OCI-LY1 (cell line): ENCODE measurements around the gene SENP5.

ENCODE experiments used
- H2AFZ ChIP-seq: fragments of 200-600 bp; sonication (generic), shearing (Covaris generic); 2 replicates; pipeline ENCODE4 v1.6.0; 2014; ENCODE audit warnings: antibody characterized with exemption, mild to moderate bottlenecking, low read length
- H3F3A ChIP-seq: fragments of 200-600 bp; sonication (generic), shearing (Covaris generic); 2 replicates; pipeline ENCODE4 v1.6.0; 2014; ENCODE audit warnings: mild to moderate bottlenecking, antibody characterized with exemption, low read length, moderate library complexity; ENCODE audit not compliant: insufficient read depth
- H3K27ac ChIP-seq: fragments of 200-600 bp; sonication (generic); 2 replicates; pipeline ENCODE4 v1.5.1; 2014; ENCODE audit warnings: low read length, mixed run types, mild to moderate bottlenecking, low read depth; ENCODE audit not compliant: poor library complexity, severe bottlenecking
- H3K27me3 ChIP-seq: fragments of 200-600 bp; sonication (generic); 2 replicates; pipeline ENCODE4 v1.6.0; 2014; ENCODE audit warnings: antibody characterized with exemption, mild to moderate bottlenecking, low read length, moderate library complexity; ENCODE audit not compliant: insufficient read depth
- H3K36me3 ChIP-seq: fragments of 200-600 bp; sonication (generic); 2 replicates; pipeline ENCODE4 v1.6.1; 2014; ENCODE audit warnings: mild to moderate bottlenecking, antibody characterized with exemption, low read length, moderate library complexity, mixed read lengths; ENCODE audit not compliant: insufficient read depth
- H3K4me1 ChIP-seq: fragments of 200-600 bp; sonication (generic); 2 replicates; pipeline ENCODE4 v1.5.1; 2014; ENCODE audit warnings: mild to moderate bottlenecking, low read length, moderate library complexity; ENCODE audit not compliant: insufficient read depth, severe bottlenecking
- H3K4me2 ChIP-seq: fragments of 200-600 bp; sonication (generic), shearing (Covaris generic); 2 replicates; pipeline ENCODE4 v1.6.1; 2014; ENCODE audit warnings: low read length
- H3K4me3 ChIP-seq: fragments of 200-600 bp; sonication (generic); 2 replicates; pipeline ENCODE4 v1.5.1; 2014; ENCODE audit warnings: low read length, low read depth, mild to moderate bottlenecking, mixed read lengths; ENCODE audit not compliant: poor library complexity, severe bottlenecking
- H3K79me2 ChIP-seq: fragments of 200-600 bp; shearing (Covaris generic); 2 replicates; pipeline ENCODE4 v1.6.1; 2016; ENCODE audit warnings: mixed run types, low read length, mixed read lengths; ENCODE audit not compliant: insufficient read depth
- H3K9ac ChIP-seq: fragments of 200-600 bp; sonication (generic), shearing (Covaris generic); 2 replicates; pipeline ENCODE4 v1.6.1; 2014; ENCODE audit warnings: mild to moderate bottlenecking, low read length, mixed read lengths
- H3K9me2 ChIP-seq: fragments of 200-600 bp; sonication (generic), shearing (Covaris generic); 2 replicates; pipeline ENCODE4 v1.6.1; 2014; ENCODE audit warnings: low read depth, mild to moderate bottlenecking, low read length, mixed read lengths
- H3K9me3 ChIP-seq: fragments of 200-600 bp; shearing (Covaris generic); 2 replicates; pipeline ENCODE4 v1.6.1; 2014; ENCODE audit warnings: low read length, mixed read lengths
- H4K20me1 ChIP-seq: fragments of 200-600 bp; sonication (generic), shearing (Covaris generic); 2 replicates; pipeline ENCODE4 v1.6.0; 2016; ENCODE audit warnings: mild to moderate bottlenecking, low read length; ENCODE audit not compliant: insufficient read depth
- EZH2 ChIP-seq: fragments of 200-600 bp; sonication (generic), shearing (Covaris generic); IDR thresholded peaks from 2 replicates; pipeline ENCODE4 v1.8.0; 2017; ENCODE audit warnings: borderline replicate concordance, mixed run types, mild to moderate bottlenecking, antibody characterized with exemption, low read length, moderate library complexity, mixed read lengths
- TF ChIP-seq, protein P1 (sequence below): fragments of 200-600 bp; sonication (generic), shearing (Covaris generic); IDR thresholded peaks from 2 replicates; pipeline ENCODE4 v1.5.1; 2017; ENCODE audit warnings: mild to moderate bottlenecking, antibody characterized with exemption, low read length, moderate library complexity, mixed read lengths

Gene SENP5

DNA sequence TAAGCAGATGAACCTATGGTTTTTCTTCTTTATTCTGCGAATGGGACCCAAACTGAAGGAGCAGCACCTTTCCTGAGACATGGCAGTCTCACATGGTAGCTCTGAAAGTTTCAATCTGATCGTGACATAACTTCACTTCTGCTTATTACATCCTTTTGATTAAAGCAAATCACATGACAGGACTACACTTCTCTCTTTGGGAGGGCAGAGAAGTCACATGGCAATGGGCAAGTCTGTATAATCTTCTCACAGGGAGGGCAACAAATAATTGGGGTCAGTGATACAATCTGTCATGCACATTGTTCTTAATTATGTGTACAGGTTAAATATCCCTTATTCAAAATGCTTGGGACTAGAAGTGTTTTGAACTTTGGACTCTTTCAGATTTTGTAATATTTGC is 53.0 kb downstream of the SENP5 start:
- H3K4me1 ChIP-seq = no peaks in the 10 kb centered on the region
- peaks cover 41% of the 10 kb centered on the region for H3K36me3 ChIP-seq
- H3K4me3 ChIP-seq = no peak overlapping the region
- H3K27ac ChIP-seq = no peak overlapping the region
- H3K79me2 ChIP-seq = no peaks in the 10 kb centered on the region
- H3K27me3 ChIP-seq = no peaks in the 10 kb centered on the region
- H3K4me2 ChIP-seq = no peak overlapping the region
- TF ChIP-seq, protein P1, sequence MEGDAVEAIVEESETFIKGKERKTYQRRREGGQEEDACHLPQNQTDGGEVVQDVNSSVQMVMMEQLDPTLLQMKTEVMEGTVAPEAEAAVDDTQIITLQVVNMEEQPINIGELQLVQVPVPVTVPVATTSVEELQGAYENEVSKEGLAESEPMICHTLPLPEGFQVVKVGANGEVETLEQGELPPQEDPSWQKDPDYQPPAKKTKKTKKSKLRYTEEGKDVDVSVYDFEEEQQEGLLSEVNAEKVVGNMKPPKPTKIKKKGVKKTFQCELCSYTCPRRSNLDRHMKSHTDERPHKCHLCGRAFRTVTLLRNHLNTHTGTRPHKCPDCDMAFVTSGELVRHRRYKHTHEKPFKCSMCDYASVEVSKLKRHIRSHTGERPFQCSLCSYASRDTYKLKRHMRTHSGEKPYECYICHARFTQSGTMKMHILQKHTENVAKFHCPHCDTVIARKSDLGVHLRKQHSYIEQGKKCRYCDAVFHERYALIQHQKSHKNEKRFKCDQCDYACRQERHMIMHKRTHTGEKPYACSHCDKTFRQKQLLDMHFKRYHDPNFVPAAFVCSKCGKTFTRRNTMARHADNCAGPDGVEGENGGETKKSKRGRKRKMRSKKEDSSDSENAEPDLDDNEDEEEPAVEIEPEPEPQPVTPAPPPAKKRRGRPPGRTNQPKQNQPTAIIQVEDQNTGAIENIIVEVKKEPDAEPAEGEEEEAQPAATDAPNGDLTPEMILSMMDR = no peak
- no peak for TF ChIP-seq EZH2
- peaks cover 7% of the 10 kb centered on the region; the same call in 1 of the 2 replicates for H3K9me3 ChIP-seq
- H3F3A ChIP-seq = no peaks in the 10 kb centered on the region
- H4K20me1 ChIP-seq = no peaks in the 10 kb centered on the region
- no peak overlapping the region for H3K9ac ChIP-seq
- H2AFZ ChIP-seq = no peak overlapping the region
- H3K9me2 ChIP-seq = no peaks in the 10 kb centered on the region

DNA sequence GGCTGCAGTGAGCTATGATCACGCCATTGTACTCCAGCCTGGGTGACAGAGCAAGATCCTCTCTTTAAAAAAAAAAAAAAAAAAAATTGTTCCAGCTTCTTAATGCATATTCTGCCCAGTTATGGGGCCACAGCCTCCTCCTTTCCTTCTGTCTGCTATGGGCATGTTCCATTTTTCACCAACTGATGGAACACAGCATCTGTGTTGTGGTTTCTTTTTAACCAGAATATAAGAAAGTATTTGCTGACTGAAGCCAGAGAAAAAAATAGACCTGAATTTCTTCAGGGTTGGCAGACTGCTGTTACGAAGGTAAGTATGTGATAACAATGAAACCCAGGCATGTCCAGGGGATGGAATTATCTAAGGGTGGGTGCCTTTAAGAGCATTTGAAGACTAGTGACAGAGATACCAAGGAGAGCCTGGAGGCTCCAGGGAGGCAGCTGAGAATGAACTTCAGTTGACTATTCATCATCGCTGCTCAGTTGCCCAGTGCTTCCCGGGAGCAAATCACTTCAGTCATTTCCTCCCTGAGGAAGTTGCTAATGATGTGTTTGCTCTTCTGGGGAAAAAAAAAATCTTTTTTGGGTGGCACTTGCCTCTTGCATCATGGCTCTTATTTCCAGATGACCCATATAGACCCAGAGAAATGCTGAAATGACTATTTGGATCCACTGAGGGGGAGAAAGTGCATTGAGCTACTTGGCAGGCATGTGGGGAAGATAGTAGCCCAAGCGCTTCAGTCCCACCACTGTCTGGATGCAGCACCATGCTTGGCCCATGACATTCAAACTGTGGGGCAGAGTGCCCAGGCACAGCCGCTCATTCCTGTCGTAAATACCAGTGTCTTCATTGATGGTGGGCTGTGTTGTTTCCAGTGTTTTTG is 60.1 kb downstream of the SENP5 start:
- TF ChIP-seq, protein P1 = no peak
- Histone ChIP-seq H3K9me3 (no peaks in the 10 kb centered on the region), H3K36me3 (peaks cover 47% of the 10 kb centered on the region; the same call in 1 of the 2 replicates), H3K79me2 (no peaks in the 10 kb centered on the region), H3K4me1 (peaks cover 30% of the 10 kb centered on the region), H3K27ac (peak overlapping the region; percentile 4), H4K20me1 (no peaks in the 10 kb centered on the region), H3K4me2 (no peak overlapping the region), H2AFZ (no peak overlapping the region), H3K4me3 (no peak overlapping the region), H3K27me3 (no peaks in the 10 kb centered on the region), H3K9ac (no peak overlapping the region), H3K9me2 (no peaks in the 10 kb centered on the region), H3F3A (no peaks in the 10 kb centered on the region; the same call in 1 of the 2 replicates)

- H3K4me1 ChIP-seq = peaks cover 36% of the 10 kb centered on the region
- H3K79me2 ChIP-seq = no peaks in the 10 kb centered on the region
- H2AFZ ChIP-seq = no peak overlapping the region
- no peaks in the 10 kb centered on the region for H3K9me2 ChIP-seq
- H3K4me3 ChIP-seq = peak overlapping the region; percentile 42
- H3F3A ChIP-seq = peaks cover 5% of the 10 kb centered on the region; the same call in 1 of the 2 replicates
- H3K27me3 ChIP-seq = no peaks in the 10 kb centered on the region
- no peaks in the 10 kb centered on the region for H4K20me1 ChIP-seq
- peaks cover 63% of the 10 kb centered on the region for H3K36me3 ChIP-seq
- no peaks in the 10 kb centered on the region for H3K9me3 ChIP-seq
- peak overlapping the region; percentile 46; the same call in 1 of the 2 replicates for H3K9ac ChIP-seq
- TF ChIP-seq, protein P1 = no peak
- TF ChIP-seq EZH2 = no peak
- peak overlapping the region; percentile 94 for H3K27ac ChIP-seq
- peak overlapping the region; percentile 64 for H3K4me2 ChIP-seq
These were observed 63.4 kb downstream of the SENP5 start for GRCh38 chr3:196931157-196931556.
